OCI-LY3 (cell line): ENCODE results near the gene PRADC1.

ENCODE experiments used
- EZH2phosphoT487 ChIP-seq: fragments of 200-600 bp; shearing (Covaris generic); IDR thresholded peaks from 2 replicates; pipeline ENCODE4 v1.6.1; 2018; ENCODE audit warnings: antibody characterized with exemption, mixed run types, low read depth
- TF ChIP-seq, protein P1 (sequence below): fragments of 200-600, 300-600 bp; sonication (generic); IDR thresholded peaks from 2 replicates; pipeline ENCODE4 v1.5.1; 2014; ENCODE audit warnings: antibody characterized with exemption, low read length, low read depth

DNA sequence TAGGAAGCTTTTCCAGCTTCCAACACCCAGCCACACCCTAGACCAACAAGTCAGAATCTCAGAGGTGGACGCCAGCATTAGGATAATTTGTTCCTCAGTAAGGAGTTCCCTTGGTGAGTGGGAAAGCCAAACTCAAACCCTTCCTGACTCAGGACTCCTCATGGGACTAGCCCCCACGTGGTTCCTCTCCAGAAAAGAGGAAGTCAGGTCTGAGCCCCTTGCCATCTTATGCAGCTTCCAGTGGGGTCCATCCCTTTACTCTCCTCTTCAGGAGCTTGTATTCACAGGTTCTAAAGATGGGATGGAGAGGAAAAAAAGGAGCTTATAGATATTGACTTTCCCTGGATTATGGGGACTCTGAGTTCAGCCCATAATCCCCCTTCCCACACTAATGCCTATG is 45.5 kb downstream of the PRADC1 start:
- TF ChIP-seq, protein P1, sequence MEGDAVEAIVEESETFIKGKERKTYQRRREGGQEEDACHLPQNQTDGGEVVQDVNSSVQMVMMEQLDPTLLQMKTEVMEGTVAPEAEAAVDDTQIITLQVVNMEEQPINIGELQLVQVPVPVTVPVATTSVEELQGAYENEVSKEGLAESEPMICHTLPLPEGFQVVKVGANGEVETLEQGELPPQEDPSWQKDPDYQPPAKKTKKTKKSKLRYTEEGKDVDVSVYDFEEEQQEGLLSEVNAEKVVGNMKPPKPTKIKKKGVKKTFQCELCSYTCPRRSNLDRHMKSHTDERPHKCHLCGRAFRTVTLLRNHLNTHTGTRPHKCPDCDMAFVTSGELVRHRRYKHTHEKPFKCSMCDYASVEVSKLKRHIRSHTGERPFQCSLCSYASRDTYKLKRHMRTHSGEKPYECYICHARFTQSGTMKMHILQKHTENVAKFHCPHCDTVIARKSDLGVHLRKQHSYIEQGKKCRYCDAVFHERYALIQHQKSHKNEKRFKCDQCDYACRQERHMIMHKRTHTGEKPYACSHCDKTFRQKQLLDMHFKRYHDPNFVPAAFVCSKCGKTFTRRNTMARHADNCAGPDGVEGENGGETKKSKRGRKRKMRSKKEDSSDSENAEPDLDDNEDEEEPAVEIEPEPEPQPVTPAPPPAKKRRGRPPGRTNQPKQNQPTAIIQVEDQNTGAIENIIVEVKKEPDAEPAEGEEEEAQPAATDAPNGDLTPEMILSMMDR, result no peak
- no peak for TF ChIP-seq EZH2phosphoT487
